ENCODE results near the gene DCC. TPM values are rescaled to one million over a fixed set of nuclear protein-coding genes. Genes with fewer than 3 reads are reported as not detected.

The DCC gene
- total RNA-seq, 1 experiment from 2014 or later, result not detected

DNA sequence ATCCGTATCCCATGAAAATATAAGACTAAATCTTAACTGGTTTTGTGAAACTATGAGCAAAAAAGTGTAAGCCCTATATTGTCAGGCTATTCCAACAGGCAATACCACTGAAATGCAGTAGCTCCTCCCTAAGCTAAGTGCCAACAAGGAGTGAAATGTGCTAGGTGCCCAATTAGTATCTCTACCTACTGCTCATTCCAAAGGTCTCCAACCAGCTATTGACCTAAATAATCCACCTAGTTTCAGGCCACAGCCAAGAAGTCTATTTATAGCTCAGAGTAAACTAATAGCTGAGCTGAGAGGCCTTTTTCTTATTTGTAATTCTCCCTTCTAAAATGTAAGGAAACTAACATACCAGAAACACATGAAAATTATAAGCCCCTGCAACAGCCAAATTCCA lies 482.2 kb downstream of the DCC start:
- Histone ChIP-seq H3K9ac (ENCODE audit: low read length) (no peak overlapping the region), H3K9me3 (ENCODE audit: low read length) (peaks cover 5% of the 10 kb centered on the region), H2AFZ (ENCODE audit: low read length) (no peak overlapping the region), H3K4me3 (ENCODE audit: low read length) (no peak overlapping the region), H3K36me3 (ENCODE audit: insufficient read depth, low read length) (no peaks in the 10 kb centered on the region), H3K9me2 (replicated peaks; ENCODE audit: insufficient read depth, low read length) (no peaks in the 10 kb centered on the region), H3K4me1 (ENCODE audit: low read length) (no peaks in the 10 kb centered on the region), H3K27ac (ENCODE audit: low read length) (no peak overlapping the region), H3K4me2 (ENCODE audit: low read depth, low read length, poor library complexity, severe bottlenecking) (no peak overlapping the region), H3K79me2 (ENCODE audit: low read length) (no peaks in the 10 kb centered on the region), H3K27me3 (ENCODE audit: low read length) (no peaks in the 10 kb centered on the region), H4K20me1 (ENCODE audit: insufficient read depth, low read depth, low read length) (no peaks in the 10 kb centered on the region)
- DNase-seq, result no peak

DNA sequence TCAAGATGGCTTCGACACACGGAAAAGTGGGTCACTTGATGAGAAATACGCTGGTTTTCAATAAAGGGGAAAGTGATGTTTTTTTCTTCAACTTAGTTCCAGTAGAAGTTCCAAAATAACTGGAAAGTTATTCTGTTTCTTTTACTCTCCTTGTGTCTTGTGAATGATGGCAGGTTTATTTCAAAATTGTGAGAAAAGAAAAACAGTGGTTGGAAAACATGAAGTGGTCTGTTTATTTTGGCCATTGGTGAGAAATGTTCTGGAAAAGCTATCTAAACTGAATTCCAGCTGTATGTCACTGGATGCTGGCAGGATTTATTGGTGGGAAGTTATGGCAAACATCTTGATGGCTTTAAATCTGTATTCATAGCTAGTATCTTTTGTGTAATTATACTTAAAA lies 484.1 kb downstream of the DCC start:
- Histone ChIP-seq H3K27me3 (ENCODE audit: low read length) (no peaks in the 10 kb centered on the region), H3K9me2 (replicated peaks; ENCODE audit: insufficient read depth, low read length) (no peaks in the 10 kb centered on the region), H3K27ac (ENCODE audit: low read length) (no peak overlapping the region), H3K4me3 (ENCODE audit: low read length) (no peak overlapping the region), H4K20me1 (ENCODE audit: insufficient read depth, low read depth, low read length) (no peaks in the 10 kb centered on the region), H3K4me2 (ENCODE audit: low read depth, low read length, poor library complexity, severe bottlenecking) (no peak overlapping the region), H3K9ac (ENCODE audit: low read length) (no peak overlapping the region), H2AFZ (ENCODE audit: low read length) (no peak overlapping the region), H3K4me1 (ENCODE audit: low read length) (no peaks in the 10 kb centered on the region), H3K9me3 (ENCODE audit: low read length) (peaks cover 10% of the 10 kb centered on the region), H3K36me3 (ENCODE audit: insufficient read depth, low read length) (no peaks in the 10 kb centered on the region), H3K79me2 (ENCODE audit: low read length) (no peaks in the 10 kb centered on the region)
- no peak for DNase-seq

DNA sequence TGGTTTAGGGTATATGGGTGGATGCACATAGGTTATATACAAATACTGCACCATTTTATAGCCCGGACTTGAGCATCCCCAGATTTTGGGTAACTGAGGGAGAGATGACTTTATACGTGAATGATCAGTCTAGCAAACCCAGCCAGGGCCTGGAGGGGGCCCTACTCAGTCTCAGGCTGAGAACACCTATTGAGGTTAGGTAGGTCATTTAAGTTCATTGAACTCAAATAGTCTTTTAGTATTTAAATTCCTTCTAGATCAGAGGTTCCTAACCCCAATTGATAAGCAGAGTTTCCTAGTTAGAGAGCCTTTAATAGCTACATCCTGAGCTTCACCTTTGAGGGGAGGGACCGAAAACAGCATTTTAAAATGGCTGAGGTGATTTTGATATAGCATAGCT lies 487.0 kb downstream of the DCC start:
- no peak for DNase-seq

DNA sequence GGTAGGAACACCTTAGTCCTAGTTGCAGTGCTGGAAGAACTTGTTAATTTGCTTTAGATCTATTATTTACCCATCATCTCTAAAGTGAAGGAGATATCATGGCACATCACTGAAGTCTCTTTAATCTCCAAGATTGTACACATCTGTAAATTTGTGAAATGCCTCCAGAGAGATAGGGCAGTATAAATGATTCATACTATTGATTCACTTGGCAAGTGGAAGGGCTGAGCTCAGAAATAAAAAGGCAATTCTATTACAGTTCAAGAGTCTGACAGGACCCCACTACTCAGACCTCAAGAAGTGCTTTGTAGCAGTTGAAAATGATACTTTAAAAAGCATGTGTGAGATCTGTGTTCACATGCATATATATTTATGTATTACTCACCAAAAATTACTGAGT lies 489.3 kb downstream of the DCC start:
- Histone ChIP-seq H3K4me2 (ENCODE audit: low read depth, low read length, poor library complexity, severe bottlenecking) (no peak overlapping the region), H3K27ac (ENCODE audit: low read length) (no peak overlapping the region), H2AFZ (ENCODE audit: low read length) (no peak overlapping the region), H3K36me3 (ENCODE audit: insufficient read depth, low read length) (no peaks in the 10 kb centered on the region), H3K27me3 (ENCODE audit: low read length) (no peaks in the 10 kb centered on the region), H3K9ac (ENCODE audit: low read length) (no peak overlapping the region), H3K4me1 (ENCODE audit: low read length) (no peaks in the 10 kb centered on the region), H4K20me1 (ENCODE audit: insufficient read depth, low read depth, low read length) (no peaks in the 10 kb centered on the region), H3K9me2 (replicated peaks; ENCODE audit: insufficient read depth, low read length) (no peaks in the 10 kb centered on the region), H3K79me2 (ENCODE audit: low read length) (no peaks in the 10 kb centered on the region), H3K4me3 (ENCODE audit: low read length) (no peak overlapping the region), H3K9me3 (ENCODE audit: low read length) (peaks cover 5% of the 10 kb centered on the region)
- DNase-seq, result no peak

More for the DNA sequence above, 487.0 kb downstream of the DCC start:
- H4K20me1 ChIP-seq (ENCODE audit: insufficient read depth, low read depth, low read length), result no peaks in the 10 kb centered on the region
- H3K4me2 ChIP-seq (ENCODE audit: low read depth, low read length, poor library complexity, severe bottlenecking), result no peak overlapping the region
- H3K27me3 ChIP-seq (ENCODE audit: low read length), result no peaks in the 10 kb centered on the region
- H3K36me3 ChIP-seq (ENCODE audit: insufficient read depth, low read length), result no peaks in the 10 kb centered on the region
- no peaks in the 10 kb centered on the region for H3K9me2 ChIP-seq (replicated peaks; ENCODE audit: insufficient read depth, low read length)
- no peak overlapping the region for H3K27ac ChIP-seq (ENCODE audit: low read length)
- H3K9ac ChIP-seq (ENCODE audit: low read length), result no peak overlapping the region
- H3K9me3 ChIP-seq (ENCODE audit: low read length), result peaks cover 10% of the 10 kb centered on the region; the same call in 1 of the 2 replicates
- no peak overlapping the region for H3K4me3 ChIP-seq (ENCODE audit: low read length)
- H2AFZ ChIP-seq (ENCODE audit: low read length), result no peak overlapping the region
- no peaks in the 10 kb centered on the region for H3K4me1 ChIP-seq (ENCODE audit: low read length)
- H3K79me2 ChIP-seq (ENCODE audit: low read length), result no peaks in the 10 kb centered on the region

DNA sequence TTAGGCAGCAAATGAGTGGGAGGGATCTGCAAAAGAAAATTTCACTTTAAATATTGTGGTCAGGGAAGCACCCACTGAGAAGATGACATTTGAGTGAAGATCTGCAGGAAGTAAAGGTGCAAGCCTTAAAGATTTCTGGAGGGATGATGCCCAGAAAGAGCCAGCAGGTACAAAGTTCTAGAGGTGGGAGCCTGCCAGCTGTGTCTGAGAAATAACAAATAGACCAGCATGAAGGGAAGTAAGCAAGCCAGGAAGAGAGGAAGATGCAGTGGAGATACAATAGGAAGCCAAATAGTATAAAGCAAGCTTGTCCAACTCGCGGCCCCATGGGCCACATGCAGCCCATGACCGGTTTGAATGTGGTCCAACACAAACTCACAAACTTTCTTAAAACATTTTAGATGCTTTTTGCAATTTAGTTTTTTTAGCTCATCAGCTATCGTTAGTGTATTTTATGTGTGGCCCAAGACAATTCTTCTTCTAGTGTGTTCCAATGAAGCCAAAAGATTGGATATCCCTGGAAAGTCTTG lies 489.9 kb downstream of the DCC start:
- DNase-seq, result no peak
- Histone ChIP-seq H3K4me3 (ENCODE audit: low read length) (no peak overlapping the region), H2AFZ (ENCODE audit: low read length) (no peak overlapping the region), H3K27me3 (ENCODE audit: low read length) (no peaks in the 10 kb centered on the region), H4K20me1 (ENCODE audit: insufficient read depth, low read depth, low read length) (no peaks in the 10 kb centered on the region), H3K9me3 (ENCODE audit: low read length) (peaks cover 5% of the 10 kb centered on the region), H3K27ac (ENCODE audit: low read length) (no peak overlapping the region), H3K9me2 (replicated peaks; ENCODE audit: insufficient read depth, low read length) (no peaks in the 10 kb centered on the region), H3K4me2 (ENCODE audit: low read depth, low read length, poor library complexity, severe bottlenecking) (no peak overlapping the region), H3K36me3 (ENCODE audit: insufficient read depth, low read length) (no peaks in the 10 kb centered on the region), H3K4me1 (ENCODE audit: low read length) (no peaks in the 10 kb centered on the region), H3K79me2 (ENCODE audit: low read length) (no peaks in the 10 kb centered on the region), H3K9ac (ENCODE audit: low read length) (no peak overlapping the region)

DNA sequence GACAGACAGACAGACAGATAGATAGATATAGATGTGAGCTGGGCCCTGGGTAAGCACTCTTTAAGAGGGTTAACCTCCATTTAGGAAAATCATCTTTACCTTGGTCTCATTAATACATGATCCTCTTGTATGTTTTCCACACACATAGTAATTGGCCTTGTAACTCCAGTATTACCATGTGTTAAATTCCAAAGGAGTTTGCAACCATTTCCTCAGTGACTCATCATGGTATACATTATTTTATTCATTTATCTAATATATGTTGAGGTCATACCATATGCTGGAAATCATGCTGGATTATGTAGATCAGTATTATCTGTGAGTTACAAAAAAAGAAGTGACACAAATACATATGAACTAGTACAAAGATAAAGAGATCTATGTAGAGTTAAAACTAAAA lies 504.3 kb downstream of the DCC start:
- no peak overlapping the region for H3K4me3 ChIP-seq (ENCODE audit: low read length)

DNA sequence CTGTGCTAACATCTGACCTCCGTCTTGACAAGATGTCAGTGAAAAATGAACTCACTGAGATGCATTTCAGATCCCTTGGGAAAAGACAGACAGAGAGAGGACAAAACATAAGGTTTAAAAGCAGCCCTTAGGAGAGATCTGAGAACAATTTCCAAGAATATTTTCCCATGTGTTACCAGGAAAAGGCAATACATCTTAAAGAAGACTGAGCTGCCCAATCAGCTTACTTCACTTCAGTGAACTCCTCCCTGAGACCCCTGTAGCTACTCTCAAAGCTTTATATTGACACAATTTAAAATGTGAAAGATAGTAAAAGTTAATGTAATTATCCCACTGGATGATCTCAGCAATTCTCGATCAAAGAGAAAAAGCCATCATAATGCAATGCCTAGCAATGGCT lies 505.0 kb downstream of the DCC start:
- DNase-seq, result no peak

More for the DNA sequence above, 504.3 kb downstream of the DCC start:
- H3K27me3 ChIP-seq (ENCODE audit: low read length), result no peaks in the 10 kb centered on the region
- H4K20me1 ChIP-seq (ENCODE audit: insufficient read depth, low read depth, low read length), result no peaks in the 10 kb centered on the region
- no peak for DNase-seq
- H3K9me3 ChIP-seq (ENCODE audit: low read length), result peaks cover 14% of the 10 kb centered on the region
- no peak overlapping the region for H3K9ac ChIP-seq (ENCODE audit: low read length)
- no peak overlapping the region for H2AFZ ChIP-seq (ENCODE audit: low read length)
- H3K4me1 ChIP-seq (ENCODE audit: low read length), result no peaks in the 10 kb centered on the region
- no peak overlapping the region for H3K27ac ChIP-seq (ENCODE audit: low read length)
- no peaks in the 10 kb centered on the region for H3K36me3 ChIP-seq (ENCODE audit: insufficient read depth, low read length)
- H3K4me2 ChIP-seq (ENCODE audit: low read depth, low read length, poor library complexity, severe bottlenecking), result no peak overlapping the region
- no peaks in the 10 kb centered on the region for H3K9me2 ChIP-seq (replicated peaks; ENCODE audit: insufficient read depth, low read length)
- no peaks in the 10 kb centered on the region for H3K79me2 ChIP-seq (ENCODE audit: low read length)

DNA sequence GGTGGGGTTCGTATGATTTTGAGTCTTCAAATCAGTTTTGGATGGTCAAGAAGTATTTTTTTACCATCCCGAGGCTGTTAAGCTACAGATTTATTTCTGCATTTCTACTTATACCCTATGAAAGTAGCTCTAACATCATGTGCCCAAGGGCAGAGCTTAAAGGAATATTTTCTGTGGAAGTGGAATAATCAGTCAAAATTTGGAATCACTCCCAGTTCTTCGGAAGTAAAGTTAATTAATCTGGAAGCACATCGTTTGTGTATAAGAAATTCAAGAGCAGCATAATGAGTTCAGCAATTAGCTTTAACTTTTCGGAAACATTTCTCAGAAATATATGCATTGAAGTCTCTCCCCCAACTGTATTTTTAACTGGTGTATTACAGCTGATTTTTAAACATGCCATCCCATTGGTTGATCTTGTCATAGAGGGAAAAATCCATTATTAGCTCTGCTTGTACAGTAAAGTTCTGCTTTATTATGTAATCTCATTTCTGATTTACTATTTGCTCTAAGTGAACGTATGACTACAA lies 510.1 kb downstream of the DCC start:
- no peak overlapping the region for H3K27ac ChIP-seq (ENCODE audit: low read length)
- no peaks in the 10 kb centered on the region for H3K27me3 ChIP-seq (ENCODE audit: low read length)
- no peak overlapping the region for H2AFZ ChIP-seq (ENCODE audit: low read length)
- H4K20me1 ChIP-seq (ENCODE audit: insufficient read depth, low read depth, low read length), result no peaks in the 10 kb centered on the region
- no peak overlapping the region for H3K4me3 ChIP-seq (ENCODE audit: low read length)
- H3K9me3 ChIP-seq (ENCODE audit: low read length), result no peaks in the 10 kb centered on the region; the same call in 1 of the 2 replicates
- DNase-seq, result no peak
- no peaks in the 10 kb centered on the region for H3K4me1 ChIP-seq (ENCODE audit: low read length)
- no peaks in the 10 kb centered on the region for H3K79me2 ChIP-seq (ENCODE audit: low read length)
- no peak overlapping the region for H3K9ac ChIP-seq (ENCODE audit: low read length)
- no peaks in the 10 kb centered on the region for H3K9me2 ChIP-seq (replicated peaks; ENCODE audit: insufficient read depth, low read length)
- no peaks in the 10 kb centered on the region for H3K36me3 ChIP-seq (ENCODE audit: insufficient read depth, low read length)
- H3K4me2 ChIP-seq (ENCODE audit: low read depth, low read length, poor library complexity, severe bottlenecking), result no peak overlapping the region

More for the DNA sequence above, 505.0 kb downstream of the DCC start:
- H3K27ac ChIP-seq (ENCODE audit: low read length), result no peak overlapping the region
- H3K4me1 ChIP-seq (ENCODE audit: low read length), result no peaks in the 10 kb centered on the region
- no peaks in the 10 kb centered on the region for H3K9me2 ChIP-seq (replicated peaks; ENCODE audit: insufficient read depth, low read length)
- H2AFZ ChIP-seq (ENCODE audit: low read length), result no peak overlapping the region
- no peaks in the 10 kb centered on the region for H3K36me3 ChIP-seq (ENCODE audit: insufficient read depth, low read length)
- H3K4me3 ChIP-seq (ENCODE audit: low read length), result no peak overlapping the region
- H3K4me2 ChIP-seq (ENCODE audit: low read depth, low read length, poor library complexity, severe bottlenecking), result no peak overlapping the region
- H3K9me3 ChIP-seq (ENCODE audit: low read length), result peaks cover 9% of the 10 kb centered on the region
- no peak overlapping the region for H3K9ac ChIP-seq (ENCODE audit: low read length)
- H3K79me2 ChIP-seq (ENCODE audit: low read length), result no peaks in the 10 kb centered on the region
- H4K20me1 ChIP-seq (ENCODE audit: insufficient read depth, low read depth, low read length), result no peaks in the 10 kb centered on the region
- no peaks in the 10 kb centered on the region for H3K27me3 ChIP-seq (ENCODE audit: low read length)
